Hematopoietic multipotent progenitor cell treated with erythropoietin and hydrocortisone succinate and interleukin-3 and kit ligand, for 4 days (in vitro differentiated cells): ENCODE measurements around the gene ACCSL.

Source experiments
- DNase-seq: peaks from one replicate; pipeline ENCODE4 v3.0.0-alpha.2; 2015

Gene ACCSL

GRCh38 chr11:44065841-44066731 is 18.3 kb downstream of the ACCSL start, which contains the start of gene ACCS:
ACCS (plus strand) TSS chr11:44066270; CDS start chr11:44067628, 1,358 bp downstream.
- peak; percentile 98 for DNase-seq

GRCh38 chr11:44066732-44067141 is 19.0 kb downstream of the ACCSL start:
- peak; percentile 49 for DNase-seq

DNA sequence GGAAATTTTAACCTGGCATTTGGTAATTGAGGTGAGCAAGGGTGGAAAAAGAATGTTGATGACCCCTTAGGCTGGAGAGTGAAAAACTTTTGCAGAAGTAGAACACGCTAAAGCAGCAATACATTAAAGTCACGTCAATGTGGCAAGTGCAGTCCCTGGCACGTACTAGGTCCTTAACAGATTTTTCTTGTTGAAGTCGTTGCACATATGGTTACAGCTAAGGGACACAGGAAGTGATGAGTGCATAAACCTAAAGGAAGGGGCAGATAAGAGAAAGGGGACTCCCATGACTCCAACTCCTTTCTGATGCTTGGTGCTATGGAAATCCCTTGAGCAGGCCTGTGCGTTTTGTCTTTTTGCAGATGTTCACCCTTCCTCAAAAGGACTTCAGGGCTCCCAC is 19.5 kb downstream of the ACCSL start:
- DNase-seq, result peak; percentile 87

DNA sequence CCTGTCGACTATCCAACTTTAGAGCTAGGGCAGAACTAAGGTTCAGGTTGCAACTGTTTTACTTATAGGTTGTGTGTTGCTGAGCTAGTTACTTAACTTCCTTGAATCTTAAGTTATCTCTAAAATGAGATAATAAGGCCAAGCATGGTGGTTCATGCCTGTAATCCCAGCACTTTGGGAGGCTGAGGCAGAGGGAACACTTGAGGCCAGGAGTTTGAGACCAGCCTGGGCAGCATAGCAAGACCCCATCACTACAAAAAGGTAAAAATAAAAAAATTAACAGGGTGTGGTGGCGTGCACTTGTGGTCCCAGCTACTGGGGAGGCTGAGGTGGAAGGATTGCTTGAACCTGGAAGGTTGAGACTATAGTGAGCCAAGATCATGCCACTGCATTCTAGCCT is 20.4 kb downstream of the ACCSL start:
- DNase-seq, result no peak

DNA sequence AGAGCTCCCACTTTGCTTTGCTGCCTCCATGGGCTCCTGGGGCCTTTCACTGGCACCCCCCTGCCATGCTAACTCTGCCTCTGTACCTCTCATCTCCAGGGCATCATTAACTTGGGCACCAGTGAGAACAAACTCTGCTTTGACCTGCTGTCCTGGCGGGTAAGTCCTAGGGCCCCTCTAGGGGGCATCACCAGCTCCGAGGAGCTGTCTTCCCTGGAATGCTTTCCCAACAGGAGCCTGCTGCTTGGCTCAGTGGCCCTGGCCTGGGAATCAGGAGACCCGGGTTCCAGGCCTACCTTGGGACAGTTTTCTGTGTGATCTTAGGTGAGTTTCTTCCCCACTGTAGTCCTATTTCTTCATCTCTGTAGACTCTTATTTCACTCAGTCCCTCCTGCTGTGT is 23.4 kb downstream of the ACCSL start:
- DNase-seq, result no peak

- DNase-seq, result peak; percentile 30
Measured at GRCh38 chr11:44072757-44073658, 25.2 kb downstream of the ACCSL start.

GRCh38 chr11:44078794-44079193 is 31.0 kb downstream of the ACCSL start:
- no peak for DNase-seq

DNA sequence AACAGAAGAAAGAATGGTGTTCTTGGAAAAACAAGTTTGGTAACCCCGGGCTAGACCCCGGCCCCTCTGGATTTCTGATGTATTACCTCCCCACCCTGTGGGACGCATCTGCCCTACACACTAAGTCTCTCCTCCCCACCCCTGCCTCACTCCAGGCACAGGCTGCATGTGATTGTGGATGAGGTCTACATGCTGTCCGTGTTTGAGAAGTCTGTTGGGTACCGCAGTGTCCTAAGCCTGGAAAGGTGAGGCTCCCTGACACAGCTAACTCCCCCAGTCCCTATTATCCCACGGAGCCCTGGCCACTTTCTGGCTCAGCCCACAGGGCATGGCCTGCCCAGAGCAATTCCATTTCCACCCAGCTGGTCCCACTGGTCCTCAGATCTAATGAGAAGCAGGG is 31.6 kb downstream of the ACCSL start:
- DNase-seq, result no peak

- DNase-seq, result no peak
Measured at GRCh38 chr11:44080951-44081350, 33.2 kb downstream of the ACCSL start.

- no peak for DNase-seq
Measured at GRCh38 chr11:44082645-44083044, 34.9 kb downstream of the ACCSL start.

DNA sequence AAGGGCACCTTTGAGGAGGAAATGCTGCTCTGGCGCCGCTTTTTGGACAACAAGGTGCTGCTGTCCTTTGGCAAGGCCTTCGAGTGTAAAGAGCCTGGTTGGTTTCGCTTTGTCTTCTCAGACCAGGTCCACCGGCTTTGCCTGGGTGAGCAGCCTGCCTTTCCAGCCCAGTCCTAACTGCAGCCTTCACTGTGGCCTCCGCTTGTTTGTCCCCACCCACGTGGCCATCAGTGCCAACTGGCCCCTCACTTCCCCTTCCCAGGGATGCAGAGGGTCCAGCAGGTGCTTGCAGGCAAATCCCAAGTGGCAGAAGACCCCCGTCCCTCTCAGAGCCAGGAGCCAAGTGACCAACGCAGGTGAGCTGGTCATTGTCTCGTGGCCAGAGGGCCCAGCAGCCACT is 35.7 kb downstream of the ACCSL start:
- no peak for DNase-seq

DNA sequence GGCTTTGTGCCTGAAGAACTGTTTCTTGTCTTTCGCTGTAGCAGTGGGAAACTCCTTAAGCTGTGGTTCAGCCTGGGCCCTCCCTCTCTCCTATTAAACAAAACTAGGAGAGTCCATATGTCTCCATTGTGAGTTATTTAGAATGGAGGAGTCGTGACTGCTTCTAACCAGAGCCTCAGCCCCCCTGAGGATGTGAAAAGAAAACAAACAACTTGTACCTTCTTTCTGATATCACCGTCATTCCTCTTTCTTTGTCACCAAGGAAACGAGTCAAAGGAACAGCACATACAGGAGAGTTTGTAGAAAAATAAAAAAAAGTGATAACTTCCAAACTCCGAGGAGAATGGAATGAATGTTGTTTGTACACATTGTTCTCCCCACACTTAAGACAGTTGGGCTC is 36.1 kb downstream of the ACCSL start:
- DNase-seq, result no peak

GRCh38 chr11:44085330-44085729 is 37.5 kb downstream of the ACCSL start:
- no peak for DNase-seq

- no peak for DNase-seq
Measured at GRCh38 chr11:44088377-44088776, 40.6 kb downstream of the ACCSL start.

- DNase-seq, result no peak
Measured at GRCh38 chr11:44088871-44089270, 41.1 kb downstream of the ACCSL start.

GRCh38 chr11:44090539-44090938 is 42.8 kb downstream of the ACCSL start:
- no peak for DNase-seq

- peak; percentile 92 for DNase-seq
Measured at GRCh38 chr11:44094260-44094868, 46.6 kb downstream of the ACCSL start.

DNA sequence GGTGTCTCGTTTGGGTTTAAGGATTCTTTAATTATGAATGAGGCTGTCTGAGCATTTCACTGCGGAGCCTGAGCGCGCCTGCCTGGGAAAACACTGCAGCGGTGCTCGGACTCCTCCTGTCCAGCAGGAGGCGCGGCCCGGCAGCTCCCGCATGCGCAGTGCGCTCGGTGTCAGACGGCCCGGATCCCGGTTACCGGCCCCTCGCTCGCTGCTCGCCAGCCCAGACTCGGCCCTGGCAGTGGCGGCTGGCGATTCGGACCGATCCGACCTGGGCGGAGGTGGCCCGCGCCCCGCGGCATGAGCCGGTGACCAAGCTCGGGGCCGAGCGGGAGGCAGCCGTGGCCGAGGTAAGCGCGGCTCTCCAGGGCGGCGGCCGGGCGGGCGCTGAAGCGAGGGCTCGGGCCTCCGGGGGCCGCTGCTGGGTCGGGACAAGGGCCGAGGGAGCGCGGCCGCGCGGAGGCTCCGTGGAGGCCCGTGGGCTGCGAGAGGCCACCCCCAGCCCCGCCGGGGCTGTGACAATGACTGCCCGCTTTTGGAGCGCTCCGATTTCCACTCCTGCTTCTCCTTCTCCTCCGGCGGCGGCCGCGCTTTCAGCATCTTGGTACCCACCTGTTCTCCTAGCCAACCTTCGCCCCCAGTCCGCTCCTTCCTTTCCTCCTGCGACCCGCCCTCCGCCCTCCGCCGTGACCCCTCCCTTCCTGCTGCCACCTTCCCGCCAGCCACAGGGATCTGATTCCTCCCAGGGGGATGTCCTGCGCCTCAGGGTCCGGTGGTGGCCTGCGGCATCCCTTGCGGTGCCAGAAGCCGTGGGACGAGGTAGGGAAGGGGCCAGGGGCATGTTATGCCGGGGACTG is 48.0 kb downstream of the ACCSL start, which contains the start of gene EXT2:
EXT2 (plus strand) TSS at position 173 of the 854 bp plus-strand sequence. CDS start 12,035 bp downstream, outside the sequence.
- DNase-seq, result peak; percentile 91

- DNase-seq, result peak; percentile 13
Measured at GRCh38 chr11:44096360-44097185, 48.8 kb downstream of the ACCSL start.

DNA sequence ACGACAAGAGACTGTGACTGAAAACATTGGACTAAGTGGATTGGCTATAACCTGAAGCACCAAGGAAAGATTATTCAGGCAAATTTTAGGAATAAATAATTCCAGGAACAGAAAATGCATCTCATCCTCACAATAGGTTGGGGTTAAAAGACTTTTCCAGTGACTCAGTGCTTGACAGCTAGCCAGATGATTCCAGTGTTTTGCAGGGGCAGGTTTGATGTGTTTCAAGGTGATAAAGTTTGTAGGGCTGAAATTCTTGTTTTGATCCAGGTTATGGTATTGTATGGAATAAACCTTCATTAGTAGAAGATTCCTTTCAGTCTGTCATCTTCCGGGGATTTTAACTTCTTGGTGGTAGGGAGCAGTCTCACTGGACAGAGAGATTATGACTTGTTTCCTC is 50.0 kb downstream of the ACCSL start:
- no peak for DNase-seq

DNA sequence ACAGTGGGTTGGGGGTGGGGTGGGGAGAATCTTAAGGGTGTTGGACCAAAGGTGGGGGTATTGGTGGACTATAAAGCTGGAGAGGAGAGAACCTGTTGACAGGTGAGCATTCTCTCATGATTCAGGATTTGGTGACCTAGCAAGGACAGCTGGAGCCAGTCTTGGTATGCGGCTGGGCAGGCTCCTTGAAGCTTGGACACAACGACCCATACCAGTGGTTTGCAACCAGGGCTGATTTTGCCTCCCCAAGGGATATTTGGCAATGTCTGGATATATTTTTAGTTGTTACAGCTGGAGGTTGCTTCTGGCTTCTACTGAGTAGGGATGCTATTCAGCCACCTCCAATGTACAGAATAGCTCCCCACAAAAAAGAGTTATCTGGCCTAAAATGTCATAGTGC is 53.3 kb downstream of the ACCSL start:
- no peak for DNase-seq
